Upper lobe of right lung (tissue), 1 donor: ENCODE results near the gene DNASE1L1. TPM values are rescaled to one million over a fixed set of nuclear protein-coding genes. Genes with fewer than 3 reads are reported as not detected.

Source experiments
- ATAC-seq: fragments of 200-7000 bp; cut with Tn5 transposase; one replicate; pipeline ENCODE4 v1.9.1; 2020; ENCODE audit warnings: mild to moderate bottlenecking, moderate library complexity
- DNase-seq: peaks from one replicate; pipeline ENCODE4 v3.0.0-alpha.2; 2020
- H3K27ac ChIP-seq: fragments of 200-600 bp; one replicate; pipeline ENCODE4 v1.8.0; 2022
- H3K27me3 ChIP-seq: fragments of 200-600 bp; one replicate; pipeline ENCODE4 v1.8.0; 2022; ENCODE audit warnings: mild to moderate bottlenecking
- H3K36me3 ChIP-seq: fragments of 200-600 bp; one replicate; pipeline ENCODE4 v1.8.0; 2022
- H3K4me1 ChIP-seq: fragments of 200-600 bp; one replicate; pipeline ENCODE4 v1.8.0; 2022
- H3K4me3 ChIP-seq: fragments of 200-600 bp; one replicate; pipeline ENCODE4 v1.8.0; 2022; ENCODE audit warnings: mild to moderate bottlenecking
- H3K9me3 ChIP-seq: fragments of 200-600 bp; one replicate; pipeline ENCODE4 v1.8.0; 2022
- CTCF ChIP-seq: fragments of 200-600 bp; IDR thresholded peaks from one replicate; pipeline ENCODE4 v1.8.0; 2022; ENCODE audit warnings: antibody characterized with exemption
- intact Hi-C: fragments of 100-400 bp; cut with DNase I; formaldehyde crosslinking; loops from one replicate; pipeline ENCODE4 v1.11.0; 2022
- total RNA-seq: library from RNA; stranded (reverse); fragmentation: NEBNext Ultra II Directional; extraction: Animal tissue kit (Norgen Biotek cat#: 25700); gene quantifications from one replicate; pipeline ENCODE4 v1.2.1, GENCODE V29; 2021
- donor health status: DM: no; HTN: yes; CAD: no; lungs with severe emphysema.

DNASE1L1 gene
- total RNA-seq, 1 donor from 2014 or later, result 37.1 TPM

GRCh38 chrX:154366666-154367055 lies 42.4 kb downstream of the DNASE1L1 start:
- ATAC-seq (no peak), DNase-seq (no peak)
- Histone ChIP-seq H3K4me1 (peaks cover 16% of the 10 kb centered on the region), H3K9me3 (no peaks in the 10 kb centered on the region), H3K27ac (no peak overlapping the region), H3K27me3 (no peaks in the 10 kb centered on the region), H3K4me3 (no peak overlapping the region), H3K36me3 (peaks cover 55% of the 10 kb centered on the region)
- no peak for TF ChIP-seq CTCF
- intact Hi-C loops, result no loop called here

- no peak for TF ChIP-seq CTCF
- DNase-seq, result no peak
- no peak for ATAC-seq
- no peaks in the 10 kb centered on the region for H3K9me3 ChIP-seq
- H3K27me3 ChIP-seq, result no peaks in the 10 kb centered on the region
- H3K27ac ChIP-seq, result no peak overlapping the region
- H3K4me3 ChIP-seq, result no peak overlapping the region
- intact Hi-C loops, result no loop called here
- H3K36me3 ChIP-seq, result peaks cover 61% of the 10 kb centered on the region
- peaks cover 16% of the 10 kb centered on the region for H3K4me1 ChIP-seq
These were observed 42.9 kb downstream of the DNASE1L1 start for GRCh38 chrX:154365997-154366665.

GRCh38 chrX:154365052-154365600 lies 43.9 kb downstream of the DNASE1L1 start:
- DNase-seq, result no peak
- Histone ChIP-seq H3K4me1 (peaks cover 16% of the 10 kb centered on the region), H3K36me3 (peaks cover 68% of the 10 kb centered on the region), H3K27me3 (no peaks in the 10 kb centered on the region), H3K4me3 (no peak overlapping the region), H3K9me3 (no peaks in the 10 kb centered on the region), H3K27ac (no peak overlapping the region)
- TF ChIP-seq CTCF, result no peak
- intact Hi-C loops, result no loop called here
- no peak for ATAC-seq

GRCh38 chrX:154363706-154364439 lies 45.2 kb downstream of the DNASE1L1 start:
- H3K9me3 ChIP-seq, result no peaks in the 10 kb centered on the region
- H3K36me3 ChIP-seq, result peaks cover 81% of the 10 kb centered on the region
- H3K4me1 ChIP-seq, result peaks cover 16% of the 10 kb centered on the region
- intact Hi-C loops, result no loop called here
- no peak for DNase-seq
- no peak for TF ChIP-seq CTCF
- H3K27ac ChIP-seq, result no peak overlapping the region
- H3K27me3 ChIP-seq, result no peaks in the 10 kb centered on the region
- ATAC-seq, result no peak
- no peak overlapping the region for H3K4me3 ChIP-seq

- Histone ChIP-seq H3K9me3 (no peaks in the 10 kb centered on the region), H3K27ac (no peak overlapping the region), H3K36me3 (peaks cover 90% of the 10 kb centered on the region), H3K4me1 (peaks cover 3% of the 10 kb centered on the region), H3K4me3 (no peak overlapping the region), H3K27me3 (no peaks in the 10 kb centered on the region)
- intact Hi-C loops, result no loop called here
- no peak for TF ChIP-seq CTCF
- no peak for ATAC-seq
- DNase-seq, result no peak
These were observed 46.8 kb downstream of the DNASE1L1 start for GRCh38 chrX:154362085-154362742.
